GM13976 (cell line): ENCODE results near the gene SFXN5.

Source experiments
- DNase-seq: peaks from one replicate; pipeline ENCODE4 v3.0.0; 2012; ENCODE audit warnings: low spot score
- in situ Hi-C: fragments of 300-500 bp; cut with MboI; formaldehyde crosslinking; loops from one replicate; pipeline ENCODE4 v1.12.0; 2022; ENCODE audit warnings: low sequenced_read_pairs, mixed read lengths, inconsistent platforms; ENCODE audit not compliant: unreplicated experiment
- TF ChIP-seq, protein P1 (sequence below): IDR thresholded peaks from 2 replicates; pipeline ENCODE4 v1.5.1; 2012; ENCODE audit warnings: borderline replicate concordance, mild to moderate bottlenecking; ENCODE audit not compliant: insufficient read depth; ENCODE audit errors: extremely low read depth, missing control alignments, control extremely low read depth

The SFXN5 gene

DNA sequence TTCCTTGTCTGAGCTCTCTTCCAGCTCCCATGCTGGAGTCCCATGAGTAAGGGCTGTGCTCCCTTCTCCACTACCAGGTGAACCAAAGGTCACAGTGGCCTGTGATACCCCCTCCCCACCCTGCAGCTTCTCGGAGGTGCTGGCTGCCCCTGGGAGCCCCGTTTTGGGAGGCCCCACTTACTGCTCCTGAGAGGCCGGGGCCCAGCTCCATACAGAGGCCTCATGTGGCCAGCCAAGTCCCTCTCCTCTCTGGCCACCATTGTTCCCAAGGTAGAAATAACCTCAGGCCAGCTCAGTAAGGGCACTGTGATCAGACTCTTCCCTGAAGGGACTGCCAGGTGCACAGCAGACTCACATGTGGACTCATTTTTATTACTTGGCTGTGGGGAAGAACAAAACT, 35.3 kb upstream of the SFXN5 start:
- no peak for DNase-seq
- in situ Hi-C loops, result no loop called here
- TF ChIP-seq, protein P1, sequence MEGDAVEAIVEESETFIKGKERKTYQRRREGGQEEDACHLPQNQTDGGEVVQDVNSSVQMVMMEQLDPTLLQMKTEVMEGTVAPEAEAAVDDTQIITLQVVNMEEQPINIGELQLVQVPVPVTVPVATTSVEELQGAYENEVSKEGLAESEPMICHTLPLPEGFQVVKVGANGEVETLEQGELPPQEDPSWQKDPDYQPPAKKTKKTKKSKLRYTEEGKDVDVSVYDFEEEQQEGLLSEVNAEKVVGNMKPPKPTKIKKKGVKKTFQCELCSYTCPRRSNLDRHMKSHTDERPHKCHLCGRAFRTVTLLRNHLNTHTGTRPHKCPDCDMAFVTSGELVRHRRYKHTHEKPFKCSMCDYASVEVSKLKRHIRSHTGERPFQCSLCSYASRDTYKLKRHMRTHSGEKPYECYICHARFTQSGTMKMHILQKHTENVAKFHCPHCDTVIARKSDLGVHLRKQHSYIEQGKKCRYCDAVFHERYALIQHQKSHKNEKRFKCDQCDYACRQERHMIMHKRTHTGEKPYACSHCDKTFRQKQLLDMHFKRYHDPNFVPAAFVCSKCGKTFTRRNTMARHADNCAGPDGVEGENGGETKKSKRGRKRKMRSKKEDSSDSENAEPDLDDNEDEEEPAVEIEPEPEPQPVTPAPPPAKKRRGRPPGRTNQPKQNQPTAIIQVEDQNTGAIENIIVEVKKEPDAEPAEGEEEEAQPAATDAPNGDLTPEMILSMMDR, result no peak

DNA sequence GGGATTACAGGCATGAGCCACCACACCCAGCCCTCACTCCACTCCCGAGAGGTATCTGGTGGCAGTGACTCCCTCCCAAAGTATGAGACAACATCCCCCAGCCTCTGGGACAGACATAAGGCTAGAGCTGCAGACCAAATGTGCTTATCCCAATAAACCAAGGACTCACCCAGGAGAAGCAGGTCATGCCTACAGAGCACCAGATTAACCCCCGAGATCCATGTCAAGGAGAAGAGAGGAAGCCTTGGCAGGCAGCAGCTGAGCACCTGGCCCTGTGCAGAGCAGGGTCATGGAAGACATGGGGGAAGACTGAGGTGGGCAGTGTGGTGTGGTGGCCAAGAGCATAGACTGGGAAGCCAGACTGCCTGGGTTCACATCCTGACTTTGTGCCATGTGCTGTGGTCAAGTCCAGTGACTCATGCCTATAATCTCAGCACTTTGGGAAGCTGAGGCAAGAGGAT, 34.0 kb upstream of the SFXN5 start:
- in situ Hi-C loops, result no loop called here
- no peak for DNase-seq
- TF ChIP-seq, protein P1, result no peak

DNA sequence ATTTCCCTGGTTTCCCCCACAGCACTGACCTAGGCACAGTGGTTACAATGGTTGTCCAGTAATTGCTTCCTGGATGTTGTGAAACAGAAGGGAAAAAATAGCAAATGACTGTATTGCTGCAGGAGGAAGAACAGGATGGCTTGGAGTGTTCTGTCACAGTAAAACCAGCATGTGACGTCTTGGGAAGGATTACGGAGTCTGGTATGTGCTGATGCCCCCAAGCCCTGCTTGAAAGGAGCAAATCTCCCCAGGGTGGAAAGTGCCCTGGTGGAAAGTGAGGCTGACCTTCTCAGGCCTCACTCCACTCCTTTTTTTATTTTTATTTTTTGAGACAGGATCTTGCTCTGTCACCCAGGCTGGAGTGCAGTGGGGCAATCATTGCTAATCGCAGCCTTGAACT, 33.4 kb upstream of the SFXN5 start:
- TF ChIP-seq, protein P1, result no peak
- no peak for DNase-seq
- in situ Hi-C loops, result no loop called here

DNA sequence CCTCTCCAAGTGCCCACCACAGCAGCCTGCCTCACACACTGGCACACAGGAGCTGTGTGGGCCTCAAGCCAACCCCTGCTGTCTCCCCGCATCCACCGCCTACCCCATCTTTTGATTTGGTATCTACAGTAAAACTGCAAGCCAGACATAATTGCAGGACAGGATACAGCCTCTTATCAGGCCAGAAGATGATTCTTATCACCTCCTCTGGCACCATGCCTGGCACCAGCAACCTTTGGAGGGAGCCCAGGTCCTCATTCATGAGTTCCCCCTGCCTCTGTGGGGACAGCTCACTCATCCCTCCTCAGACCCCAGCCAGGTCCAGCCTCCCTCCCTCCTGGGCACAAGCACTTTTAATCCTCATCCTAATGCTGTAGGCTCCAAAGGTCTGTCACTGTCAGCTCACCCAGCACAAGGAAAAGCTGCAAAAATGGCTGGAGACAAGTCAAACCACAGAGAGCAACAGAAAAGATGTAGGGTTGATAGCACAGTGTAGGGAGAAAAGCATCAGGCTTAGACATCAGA, 31.6 kb upstream of the SFXN5 start:
- TF ChIP-seq, protein P1, result no peak
- no peak for DNase-seq
- in situ Hi-C loops, result no loop called here

DNA sequence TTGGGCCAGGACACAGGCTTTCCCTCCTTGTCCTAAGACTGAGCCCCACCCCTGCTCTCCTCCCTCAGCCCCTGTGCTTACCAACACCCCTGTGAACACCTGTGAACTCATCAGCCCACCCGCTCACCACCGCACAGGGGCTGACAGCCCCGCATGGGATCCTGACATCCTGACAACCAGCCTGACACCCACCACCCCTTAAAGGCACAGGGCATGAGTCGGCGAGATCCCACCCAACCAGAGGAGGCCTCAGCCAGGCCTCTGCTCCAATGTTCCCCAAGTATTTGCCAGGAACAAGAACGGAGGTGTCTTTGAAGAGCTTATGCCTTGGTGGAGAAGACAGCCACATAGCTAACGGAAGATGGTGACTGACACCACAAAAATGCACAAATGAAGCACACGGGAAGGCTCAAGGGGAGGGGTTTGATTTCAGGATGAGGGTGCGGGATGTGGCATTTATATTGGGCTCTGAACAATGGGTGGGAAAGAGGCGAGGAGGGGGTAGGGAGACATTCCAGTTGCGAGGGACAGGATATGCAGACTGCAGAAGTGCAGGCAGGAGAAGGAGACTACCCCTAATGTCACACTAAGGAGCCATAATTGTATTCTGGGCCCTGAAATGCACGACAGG, 30.2 kb upstream of the SFXN5 start:
- in situ Hi-C loops, result no loop called here
- DNase-seq, result no peak
- TF ChIP-seq, protein P1, result no peak

DNA sequence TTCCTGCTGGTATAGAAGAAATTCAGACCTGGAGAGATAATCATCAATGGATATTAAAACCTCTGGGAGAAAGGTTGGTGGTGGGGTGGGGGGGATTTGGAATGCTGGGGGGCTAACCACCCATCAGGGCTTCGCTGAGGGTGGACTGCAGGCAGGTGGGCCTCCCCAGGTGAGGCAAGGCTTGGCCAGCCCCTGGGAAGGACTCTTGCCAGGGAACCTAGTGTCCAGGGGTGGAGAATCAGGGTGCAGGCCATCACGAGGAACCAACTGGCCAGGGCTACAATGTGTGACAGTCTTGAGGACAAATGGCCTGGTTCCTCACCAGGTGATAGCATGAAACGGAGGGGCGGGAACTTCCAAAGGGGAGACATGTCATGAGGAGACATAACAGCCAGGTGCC, 29.4 kb upstream of the SFXN5 start:
- TF ChIP-seq, protein P1, result no peak
- DNase-seq, result no peak
- in situ Hi-C loops, result no loop called here

DNA sequence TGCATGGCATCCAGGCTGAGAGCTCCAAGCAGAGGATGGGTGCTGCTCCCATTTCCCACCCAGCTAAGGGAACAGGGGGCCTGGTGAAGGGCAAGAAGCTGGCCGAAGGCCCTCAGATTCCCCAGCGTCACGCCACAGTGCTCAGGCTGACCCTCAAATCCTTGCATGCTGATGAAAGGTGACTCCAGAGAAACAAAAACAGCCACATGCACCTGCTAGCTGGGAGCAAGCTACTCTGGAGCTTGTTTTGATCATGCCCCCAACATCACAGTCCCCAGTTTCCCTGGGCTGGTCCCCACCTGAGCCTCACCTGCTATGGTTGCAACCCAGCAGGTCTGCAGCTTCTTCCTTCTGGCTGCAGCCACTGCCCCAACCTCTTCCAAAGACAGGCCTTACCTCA, 28.0 kb upstream of the SFXN5 start:
- in situ Hi-C loops, result no loop called here
- no peak for DNase-seq
- TF ChIP-seq, protein P1, result no peak
